Choroid plexus epithelial cell (primary cell): ENCODE results near the gene GUSB.

ENCODE experiments used
- DNase-seq: peaks from one replicate; pipeline ENCODE4 v3.0.0-alpha.2; 2010; ENCODE audit warnings: low read depth
- H3K4me3 ChIP-seq: 2 replicates; pipeline ENCODE4 v1.5.1; 2011; ENCODE audit warnings: low read depth, mild to moderate bottlenecking, control low read depth, low read length, moderate library complexity
- TF ChIP-seq, protein P1 (sequence below): conservative IDR thresholded peaks from 2 replicates; pipeline ENCODE4 v1.5.1; 2011; ENCODE audit warnings: low read depth, mild to moderate bottlenecking, control low read depth, inconsistent platforms, low read length, moderate library complexity

GUSB gene

DNA sequence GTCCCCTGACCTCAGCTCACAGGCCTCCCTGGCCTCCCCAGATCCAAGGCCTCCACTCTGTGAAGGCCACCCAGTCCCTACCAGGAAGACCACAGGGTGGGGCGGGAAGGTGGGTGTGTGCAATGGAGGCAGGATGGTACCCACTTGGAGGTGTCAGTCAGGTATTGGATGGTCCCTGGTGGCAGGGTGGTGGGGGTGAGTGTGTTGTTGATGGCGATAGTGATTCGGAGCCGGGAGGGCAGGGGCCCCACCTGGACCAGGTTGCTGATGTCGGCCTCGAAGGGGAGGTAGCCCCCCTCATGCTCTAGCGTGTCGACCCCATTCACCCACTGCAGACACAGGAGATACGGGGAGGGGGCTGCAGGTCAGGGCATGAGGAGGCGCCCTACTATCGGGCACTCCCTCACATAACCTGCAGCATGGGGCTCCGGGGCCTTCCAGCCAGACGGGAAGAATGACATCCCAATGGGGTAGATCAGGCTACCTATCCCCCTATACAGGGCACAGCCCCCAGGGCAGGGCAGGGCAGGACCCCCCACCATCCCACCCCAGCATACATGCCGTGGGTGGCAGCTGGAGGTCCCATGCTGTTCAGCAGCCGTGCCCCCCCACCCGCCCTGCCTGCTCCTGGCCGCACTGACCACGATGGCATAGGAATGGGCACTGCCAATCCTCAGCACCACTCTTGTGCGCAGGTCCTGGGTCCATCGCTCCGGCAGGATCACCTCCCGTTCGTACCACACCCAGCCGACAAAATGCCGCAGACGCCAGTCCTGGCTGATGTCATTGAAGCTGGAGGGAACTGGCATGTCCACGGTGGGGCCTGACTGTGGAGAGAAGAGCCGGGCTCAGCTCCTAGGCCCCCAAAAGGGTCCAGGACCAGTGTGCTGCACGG lies 2.2 kb downstream of the GUSB start:
- H3K4me3 ChIP-seq = no peak overlapping the region
- DNase-seq = no peak
- TF ChIP-seq, protein P1, sequence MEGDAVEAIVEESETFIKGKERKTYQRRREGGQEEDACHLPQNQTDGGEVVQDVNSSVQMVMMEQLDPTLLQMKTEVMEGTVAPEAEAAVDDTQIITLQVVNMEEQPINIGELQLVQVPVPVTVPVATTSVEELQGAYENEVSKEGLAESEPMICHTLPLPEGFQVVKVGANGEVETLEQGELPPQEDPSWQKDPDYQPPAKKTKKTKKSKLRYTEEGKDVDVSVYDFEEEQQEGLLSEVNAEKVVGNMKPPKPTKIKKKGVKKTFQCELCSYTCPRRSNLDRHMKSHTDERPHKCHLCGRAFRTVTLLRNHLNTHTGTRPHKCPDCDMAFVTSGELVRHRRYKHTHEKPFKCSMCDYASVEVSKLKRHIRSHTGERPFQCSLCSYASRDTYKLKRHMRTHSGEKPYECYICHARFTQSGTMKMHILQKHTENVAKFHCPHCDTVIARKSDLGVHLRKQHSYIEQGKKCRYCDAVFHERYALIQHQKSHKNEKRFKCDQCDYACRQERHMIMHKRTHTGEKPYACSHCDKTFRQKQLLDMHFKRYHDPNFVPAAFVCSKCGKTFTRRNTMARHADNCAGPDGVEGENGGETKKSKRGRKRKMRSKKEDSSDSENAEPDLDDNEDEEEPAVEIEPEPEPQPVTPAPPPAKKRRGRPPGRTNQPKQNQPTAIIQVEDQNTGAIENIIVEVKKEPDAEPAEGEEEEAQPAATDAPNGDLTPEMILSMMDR = no peak

DNA sequence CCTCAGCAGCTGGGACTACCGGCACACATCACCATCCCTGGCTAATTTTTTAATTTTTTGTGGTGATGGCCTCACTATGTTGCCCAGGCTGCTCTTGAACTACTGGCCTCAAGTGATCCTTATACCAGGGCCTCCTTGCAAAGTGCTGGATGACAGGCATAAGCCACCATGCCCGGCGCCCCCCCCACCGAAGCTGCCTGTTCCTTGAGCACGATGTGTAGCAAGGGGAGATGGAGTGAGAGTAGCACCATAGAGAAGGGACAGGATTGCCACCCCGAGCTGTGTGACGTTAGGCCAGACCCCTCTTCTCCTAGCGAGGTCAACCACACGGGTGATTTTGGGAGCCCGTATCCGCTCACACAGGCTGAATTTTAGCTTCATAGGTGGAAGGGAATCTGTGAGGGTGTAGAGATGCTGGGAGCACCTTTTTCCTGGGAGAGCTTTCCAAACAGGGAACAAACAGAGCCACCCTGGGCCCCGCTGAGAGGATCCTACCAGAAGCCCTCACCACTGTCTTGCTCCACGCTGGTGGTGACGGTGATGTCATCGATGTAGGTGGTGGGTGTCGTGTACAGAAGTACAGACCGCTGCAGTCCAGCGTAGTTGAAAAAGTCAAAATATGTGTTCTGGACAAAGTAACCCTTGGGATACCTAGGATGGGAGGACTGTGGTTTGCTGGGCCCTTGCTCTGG lies 3.0 kb downstream of the GUSB start:
- no peak overlapping the region for H3K4me3 ChIP-seq
- no peak for DNase-seq
- TF ChIP-seq, protein P1 = no peak

DNA sequence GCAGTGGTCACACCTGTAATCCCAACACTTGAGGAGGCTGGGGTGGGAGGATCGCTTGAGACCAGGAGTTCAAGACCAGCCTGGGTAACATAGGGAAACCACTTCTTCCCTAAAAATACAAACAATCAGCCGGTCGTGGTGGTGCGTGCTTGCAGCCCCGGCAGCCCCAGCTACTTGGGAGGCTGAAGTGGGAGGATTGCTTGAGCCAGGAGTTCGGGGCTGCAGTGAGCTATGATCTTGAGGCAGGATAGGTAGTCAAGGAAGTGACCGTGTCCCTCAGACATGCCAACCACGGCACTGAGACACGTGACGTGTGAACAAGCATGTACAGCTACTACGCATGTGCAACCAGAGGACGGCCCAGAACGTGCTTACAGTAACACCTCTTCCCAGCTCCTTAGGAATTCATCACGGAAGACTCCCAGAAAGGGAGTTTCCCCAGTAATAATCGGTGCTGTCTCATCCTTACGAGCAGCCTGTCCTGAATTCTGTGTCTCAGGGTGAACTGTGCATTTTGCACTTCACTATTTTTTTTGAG lies 5.3 kb downstream of the GUSB start:
- no peak for DNase-seq
- TF ChIP-seq, protein P1 = no peak
- H3K4me3 ChIP-seq = no peak overlapping the region

- no peak overlapping the region for H3K4me3 ChIP-seq
- TF ChIP-seq, protein P1 = no peak
- no peak for DNase-seq
These were observed 6.1 kb downstream of the GUSB start for GRCh38 chr7:65975814-65976445.

GRCh38 chr7:65974876-65975275 lies 7.1 kb downstream of the GUSB start:
- no peak overlapping the region for H3K4me3 ChIP-seq
- no peak for DNase-seq
- TF ChIP-seq, protein P1 = no peak

GRCh38 chr7:65974191-65974801 lies 7.7 kb downstream of the GUSB start:
- no peak overlapping the region for H3K4me3 ChIP-seq
- TF ChIP-seq, protein P1 = no peak
- no peak for DNase-seq
